GM21529 (cell line): ENCODE measurements around the gene FADD.
A peak's percentile ranks its signal among the peaks of the same experiment; 100 is the strongest.
"Not testable (repeated sequence)": the region's sequence is repeated elsewhere in the genome, so short reads cannot be mapped to it uniquely, and the experiment has no call there.

Experiments used
- ATAC-seq: cut with Tn5 transposase; IDR thresholded peaks from one replicate; pipeline ENCODE4 v1.9.1; 2021; ENCODE audit not compliant: unreplicated experiment

The FADD gene

DNA sequence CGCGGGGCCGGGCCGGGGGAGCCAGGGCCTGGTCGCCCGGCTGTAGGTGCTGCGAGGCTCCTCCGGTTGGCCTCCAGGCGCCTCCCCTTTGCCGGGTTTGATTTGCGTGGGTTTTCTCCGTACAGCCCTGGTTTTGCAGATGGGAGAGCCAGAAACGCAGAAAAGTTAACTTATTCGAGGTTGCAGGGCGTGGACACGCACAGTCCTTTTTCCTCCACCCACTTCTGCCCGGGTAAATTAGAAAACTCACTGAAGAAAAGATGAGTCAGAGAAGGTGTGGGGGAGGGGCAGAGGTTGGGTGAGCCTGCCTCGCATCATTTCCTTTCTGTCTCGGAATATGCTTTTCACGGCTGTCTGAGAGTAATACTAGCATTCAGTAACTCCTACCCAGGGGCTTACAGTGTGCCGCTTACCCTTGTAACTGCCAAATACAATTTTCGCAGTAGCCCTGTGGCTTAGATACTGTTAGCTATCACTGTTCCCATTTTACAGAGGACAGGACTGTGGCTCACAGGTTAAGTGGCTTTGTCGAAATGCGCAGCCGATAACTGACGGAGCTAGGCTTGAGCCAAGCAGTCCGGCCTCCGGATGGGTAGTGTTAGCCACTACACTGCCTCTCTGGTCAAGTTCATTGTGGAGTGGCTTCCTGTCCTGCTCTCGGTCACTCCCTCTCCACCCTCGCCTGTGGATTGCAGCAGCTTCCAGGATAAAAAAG lies 812 bp downstream of the FADD start:
- peak; percentile 37 for ATAC-seq

DNA sequence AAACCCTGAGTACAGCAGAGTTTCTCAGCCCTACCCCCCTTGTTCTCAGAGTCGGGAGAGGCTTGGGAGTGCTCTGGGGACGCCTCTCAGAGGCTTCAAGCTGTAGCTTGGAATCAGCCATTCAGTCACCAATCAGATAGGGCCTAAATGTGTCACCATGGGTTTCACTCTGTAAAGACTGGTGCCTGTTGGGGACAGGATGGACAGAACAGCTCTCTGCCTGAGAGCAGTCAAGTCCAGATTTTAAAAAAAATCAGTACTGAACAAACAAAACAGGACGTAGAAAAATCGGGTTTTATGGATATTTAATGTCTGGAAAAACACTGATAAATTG lies 1.3 kb downstream of the FADD start:
- peak; percentile 9 for ATAC-seq

DNA sequence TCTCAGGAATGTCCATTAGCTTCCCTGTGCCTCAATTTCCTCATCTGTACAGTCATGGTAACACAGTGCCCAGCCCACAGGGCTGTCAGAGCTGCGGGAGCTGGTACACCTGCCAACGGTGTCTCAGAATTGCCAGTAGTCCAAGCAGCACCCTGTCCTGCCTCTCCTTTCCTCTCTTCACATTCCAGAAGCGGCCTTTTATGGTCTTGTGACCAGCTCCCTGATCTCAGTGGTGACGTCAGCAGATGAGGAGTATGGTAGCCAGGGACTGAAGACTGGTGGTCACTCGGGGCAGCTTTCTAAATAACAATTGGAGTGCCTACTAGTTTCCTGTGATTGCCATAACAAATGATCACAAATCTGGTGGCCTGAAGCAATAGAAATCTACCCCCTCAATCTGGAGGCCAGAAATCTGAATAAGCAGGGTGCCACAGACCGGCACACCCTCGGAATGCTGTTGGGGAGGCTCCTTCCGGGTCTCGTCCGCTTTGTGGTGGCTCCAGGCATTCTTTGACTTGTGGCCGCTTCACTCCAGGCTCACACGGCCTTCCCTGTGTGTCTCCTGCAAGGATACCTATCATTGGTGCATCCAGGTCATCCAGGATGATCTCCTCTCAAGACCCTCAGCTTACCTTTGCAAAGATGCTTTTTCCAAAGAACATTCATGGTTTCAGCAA lies 2.1 kb downstream of the FADD start:
- ATAC-seq: no peak

DNA sequence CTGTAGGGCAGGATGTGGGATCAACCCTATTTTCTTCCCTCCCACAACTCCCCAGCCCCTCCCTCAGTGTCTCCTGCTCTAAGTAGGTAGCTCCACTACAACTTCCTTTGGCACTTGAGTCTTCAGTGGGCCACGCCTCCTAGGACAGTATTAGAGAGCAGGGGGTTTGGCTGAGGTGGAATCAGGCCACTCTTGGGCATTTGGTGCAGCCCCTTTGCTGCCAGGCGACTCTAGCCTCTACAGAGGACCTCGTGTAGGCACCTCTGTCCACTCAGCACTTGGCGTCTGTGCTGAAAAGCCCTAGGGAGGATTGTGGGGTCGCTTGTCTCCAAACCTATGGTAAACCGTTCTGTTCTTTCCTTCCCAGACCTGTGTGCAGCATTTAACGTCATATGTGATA lies 2.7 kb downstream of the FADD start:
- ATAC-seq: no peak

DNA sequence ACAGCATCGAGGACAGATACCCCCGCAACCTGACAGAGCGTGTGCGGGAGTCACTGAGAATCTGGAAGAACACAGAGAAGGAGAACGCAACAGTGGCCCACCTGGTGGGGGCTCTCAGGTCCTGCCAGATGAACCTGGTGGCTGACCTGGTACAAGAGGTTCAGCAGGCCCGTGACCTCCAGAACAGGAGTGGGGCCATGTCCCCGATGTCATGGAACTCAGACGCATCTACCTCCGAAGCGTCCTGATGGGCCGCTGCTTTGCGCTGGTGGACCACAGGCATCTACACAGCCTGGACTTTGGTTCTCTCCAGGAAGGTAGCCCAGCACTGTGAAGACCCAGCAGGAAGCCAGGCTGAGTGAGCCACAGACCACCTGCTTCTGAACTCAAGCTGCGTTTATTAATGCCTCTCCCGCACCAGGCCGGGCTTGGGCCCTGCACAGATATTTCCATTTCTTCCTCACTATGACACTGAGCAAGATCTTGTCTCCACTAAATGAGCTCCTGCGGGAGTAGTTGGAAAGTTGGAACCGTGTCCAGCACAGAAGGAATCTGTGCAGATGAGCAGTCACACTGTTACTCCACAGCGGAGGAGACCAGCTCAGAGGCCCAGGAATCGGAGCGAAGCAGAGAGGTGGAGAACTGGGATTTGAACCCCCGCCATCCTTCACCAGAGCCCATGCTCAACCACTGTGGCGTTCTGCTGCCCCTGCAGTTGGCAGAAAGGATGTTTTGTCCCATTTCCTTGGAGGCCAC lies 3.3 kb downstream of the FADD start:
- no peak for ATAC-seq

DNA sequence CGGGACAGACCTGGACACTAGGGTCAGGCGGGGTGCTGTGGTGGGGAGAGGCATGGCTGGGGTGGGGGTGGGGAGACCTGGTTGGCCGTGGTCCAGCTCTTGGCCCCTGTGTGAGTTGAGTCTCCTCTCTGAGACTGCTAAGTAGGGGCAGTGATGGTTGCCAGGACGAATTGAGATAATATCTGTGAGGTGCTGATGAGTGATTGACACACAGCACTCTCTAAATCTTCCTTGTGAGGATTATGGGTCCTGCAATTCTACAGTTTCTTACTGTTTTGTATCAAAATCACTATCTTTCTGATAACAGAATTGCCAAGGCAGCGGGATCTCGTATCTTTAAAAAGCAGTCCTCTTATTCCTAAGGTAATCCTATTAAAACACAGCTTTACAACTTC lies 3.9 kb downstream of the FADD start:
- no peak for ATAC-seq

DNA sequence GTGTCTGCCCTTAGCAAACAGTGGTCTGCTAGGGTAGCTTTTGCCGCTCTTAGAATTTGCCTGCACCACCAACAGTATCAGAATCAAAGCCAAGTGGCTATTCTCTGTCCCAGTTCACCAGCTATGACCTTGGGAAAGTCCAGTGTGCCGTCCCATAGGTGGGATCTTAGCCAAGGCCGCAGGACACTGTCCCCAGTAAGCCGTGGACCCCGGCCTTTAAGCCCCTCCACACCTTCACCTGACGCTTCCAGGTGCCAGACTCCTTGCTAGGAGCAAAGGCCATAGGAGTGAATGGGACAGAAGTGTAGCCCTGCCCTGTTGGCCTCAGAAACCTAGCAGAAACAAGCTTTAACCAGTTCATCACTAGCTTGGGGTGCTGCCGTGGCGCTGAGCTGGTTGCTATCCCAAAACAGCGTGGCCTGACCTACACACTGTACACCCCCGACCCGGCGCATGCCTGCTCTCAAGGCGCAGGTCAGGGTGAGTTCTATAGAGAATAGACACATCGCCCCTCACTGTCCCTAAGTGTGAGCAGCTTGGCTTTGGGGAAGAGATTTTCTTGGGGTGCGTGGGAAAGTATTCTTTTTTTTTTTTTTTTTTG lies 4.5 kb downstream of the FADD start:
- no peak for ATAC-seq

DNA sequence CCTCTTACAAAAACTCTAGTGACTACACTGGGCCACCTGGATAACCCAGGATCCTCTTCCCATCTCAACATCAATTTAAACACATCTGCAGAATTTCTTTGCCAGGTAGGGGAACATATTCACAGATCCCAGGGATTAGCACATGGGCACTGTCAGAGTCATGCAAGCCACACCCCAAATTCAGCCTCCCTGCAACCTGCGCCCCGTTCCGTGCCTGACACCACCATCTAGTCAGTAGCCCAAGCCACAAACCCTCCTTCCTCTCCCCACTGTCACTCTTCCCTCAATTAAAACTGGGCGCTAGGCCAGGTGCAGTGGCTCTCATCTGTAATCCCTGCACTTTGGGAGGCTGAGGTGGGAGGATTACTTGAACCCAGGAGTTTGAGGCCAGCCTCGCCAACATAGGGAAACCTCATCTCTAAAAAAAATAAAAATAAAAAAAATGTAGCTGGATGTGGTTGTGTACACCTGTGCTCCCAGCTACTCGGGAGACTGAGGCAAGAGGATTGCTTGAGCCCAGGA lies 6.4 kb downstream of the FADD start:
- ATAC-seq: no peak

DNA sequence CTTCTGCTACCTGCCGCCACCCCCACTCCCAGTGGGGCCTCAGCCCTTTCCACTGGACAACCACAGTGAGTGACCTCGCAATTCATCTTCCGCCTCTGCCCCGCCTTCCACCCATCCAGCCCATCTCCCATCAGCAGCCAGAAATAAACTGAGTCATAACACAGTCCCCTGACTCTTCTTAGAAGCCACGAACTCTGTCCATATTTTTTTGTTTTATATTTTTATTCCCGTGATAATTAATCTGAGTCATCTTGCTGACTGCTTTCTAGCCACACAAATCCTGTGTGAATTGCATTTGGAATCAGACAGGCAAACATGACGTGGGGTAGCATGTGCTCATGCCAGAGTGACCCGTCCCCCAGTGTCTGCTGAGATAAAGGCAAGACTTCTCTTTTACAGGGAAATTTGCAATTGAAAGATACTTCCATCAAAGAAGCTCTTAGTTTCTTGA lies 7.0 kb downstream of the FADD start:
- no peak for ATAC-seq

DNA sequence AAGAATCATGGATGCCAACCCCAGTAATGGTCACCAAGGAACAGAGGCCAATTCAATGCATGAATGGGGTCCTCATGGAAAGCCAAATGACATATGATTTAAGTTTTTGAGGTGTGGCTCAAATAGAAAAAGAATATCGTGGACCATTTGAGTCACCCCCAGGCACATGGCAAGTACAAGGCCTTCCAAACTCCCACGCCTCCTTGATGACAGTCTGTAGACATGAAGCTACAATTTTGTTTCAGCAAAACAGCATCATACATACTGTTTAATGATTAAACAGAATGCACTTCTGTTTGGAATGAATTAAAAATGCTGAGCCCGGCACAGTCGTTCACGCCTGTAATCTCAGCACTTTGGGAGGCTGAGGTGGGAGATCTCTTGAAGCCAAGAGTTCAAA lies 7.4 kb downstream of the FADD start:
- no peak for ATAC-seq

DNA sequence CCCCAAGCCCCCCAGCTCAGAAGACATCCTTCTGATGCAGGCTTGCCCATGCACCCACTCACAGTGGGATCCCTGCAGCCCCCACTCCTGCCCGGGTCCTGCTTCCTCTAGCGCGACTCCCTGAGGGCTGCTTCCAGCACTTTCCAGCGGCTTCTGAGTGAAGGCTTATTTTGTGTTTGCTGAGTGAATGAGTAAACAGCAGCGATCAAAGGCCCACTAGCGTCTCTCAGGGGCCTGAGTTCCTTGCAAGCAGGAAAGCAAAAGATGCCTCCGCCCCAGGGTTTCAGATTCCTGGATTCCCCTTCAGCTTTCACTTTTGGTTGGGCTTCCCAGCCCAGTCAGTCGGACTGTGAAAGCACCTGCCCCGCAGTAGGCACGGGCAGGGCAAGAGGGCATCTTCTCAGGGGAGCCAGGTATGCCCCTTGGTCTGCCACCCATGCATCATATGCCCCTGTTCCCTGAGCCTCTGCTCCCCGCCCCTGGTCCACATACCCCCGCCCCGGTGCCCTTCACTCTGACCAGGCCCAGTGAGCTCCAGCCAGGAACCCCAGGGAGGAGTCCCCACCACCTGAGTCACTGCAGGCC lies 9.2 kb downstream of the FADD start:
- no peak for ATAC-seq

DNA sequence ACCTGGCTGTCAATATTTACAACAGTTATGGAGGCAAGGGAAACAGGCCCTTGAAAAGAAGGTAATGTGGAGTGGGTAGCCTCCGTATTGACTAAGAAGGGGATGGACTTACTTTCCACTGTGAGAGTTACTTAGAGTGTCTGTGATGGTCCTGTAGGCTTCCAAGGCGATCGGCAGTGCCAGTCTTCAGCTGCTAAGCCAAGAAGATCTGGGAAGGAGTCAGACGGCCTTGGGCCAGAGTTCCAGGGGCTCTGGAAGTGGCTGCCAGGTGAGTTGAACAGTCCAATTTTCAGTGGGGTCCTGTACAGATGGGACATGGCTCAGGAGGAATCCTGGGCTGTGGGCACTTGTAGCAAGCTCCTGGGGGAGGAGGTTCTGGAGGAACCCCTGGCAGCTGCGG lies 14.3 kb downstream of the FADD start:
- ATAC-seq: not testable (repeated sequence)

DNA sequence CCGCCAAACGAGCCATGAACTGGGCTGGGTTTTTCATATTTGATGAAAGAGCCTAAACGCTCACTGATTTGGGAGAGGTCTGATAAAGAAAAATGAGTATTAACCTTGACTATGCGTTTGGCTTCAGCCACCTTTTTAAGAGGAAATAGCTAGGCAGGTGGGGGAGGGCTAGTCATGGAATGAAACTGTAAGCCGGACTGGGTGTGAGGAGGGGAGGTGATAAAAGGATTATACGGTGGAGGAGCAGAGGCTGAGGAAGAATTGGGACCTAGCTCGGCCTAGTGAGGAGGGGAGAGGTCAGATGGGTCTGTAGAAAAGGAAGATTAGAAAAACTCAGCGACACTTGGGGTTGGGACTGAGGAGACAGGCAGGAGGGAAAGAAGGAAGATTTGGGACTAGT lies 15.0 kb downstream of the FADD start:
- not testable (repeated sequence) for ATAC-seq

DNA sequence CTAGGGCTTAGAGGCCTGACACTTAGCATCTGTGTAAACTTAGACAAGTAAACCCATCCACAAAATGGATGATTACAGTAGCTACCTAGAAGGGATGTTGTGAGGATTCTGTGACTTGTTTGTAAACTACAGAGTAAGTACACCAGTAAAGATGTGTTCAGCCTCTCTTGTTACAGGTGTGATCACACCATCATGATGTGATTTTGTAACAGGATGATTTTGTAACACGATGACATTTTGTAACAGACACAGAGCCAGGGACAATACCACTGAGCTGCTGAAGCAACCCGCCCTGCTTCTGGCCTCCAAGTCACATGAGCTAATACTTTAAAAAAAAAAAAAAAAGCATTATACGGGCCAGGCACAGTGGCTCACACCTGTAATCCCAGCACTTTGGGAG lies 17.0 kb downstream of the FADD start:
- no peak for ATAC-seq

DNA sequence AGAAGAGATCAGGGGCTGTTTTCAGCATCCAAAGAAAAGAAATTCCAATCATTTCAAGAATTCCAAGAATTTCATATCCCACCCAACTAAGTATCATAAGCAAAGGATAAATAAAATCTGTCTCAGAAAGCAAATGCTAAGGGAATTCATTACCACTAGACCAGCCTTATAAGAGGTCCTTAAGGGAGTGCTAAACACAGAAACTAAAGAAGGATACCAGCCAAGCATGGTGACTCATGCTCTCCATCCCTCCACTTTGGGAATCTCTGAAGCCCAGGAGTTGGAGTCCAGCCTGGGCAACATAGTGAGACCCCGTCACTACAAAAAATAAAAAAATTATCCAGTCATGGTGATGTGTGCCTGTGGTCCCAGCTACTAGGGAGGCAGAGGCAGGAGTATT lies 17.8 kb downstream of the FADD start:
- no peak for ATAC-seq

DNA sequence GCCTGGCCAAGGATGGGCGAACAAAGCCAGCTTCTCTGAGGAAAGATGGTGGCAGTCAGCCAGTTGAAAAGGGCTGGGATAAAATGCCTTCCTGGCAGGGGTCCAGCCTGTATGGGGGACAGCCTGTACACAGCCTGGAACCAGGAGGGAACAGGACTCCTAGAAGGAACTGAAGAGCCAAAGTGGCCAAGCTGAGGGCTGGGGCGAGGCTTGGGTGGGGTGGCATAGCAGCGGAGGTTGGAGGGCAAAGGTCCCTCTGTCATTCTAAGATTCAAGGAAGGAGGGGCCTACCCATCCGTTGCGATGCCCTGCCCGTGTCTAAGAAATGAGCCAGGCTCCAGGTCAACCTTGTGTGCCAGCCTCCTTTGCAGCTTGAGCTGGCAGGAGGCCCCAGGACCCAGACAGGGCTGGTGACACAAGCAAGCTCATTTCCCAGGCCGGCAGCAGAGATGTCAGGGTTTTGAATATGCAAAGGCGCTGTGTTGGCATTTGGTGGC lies 22.6 kb downstream of the FADD start:
- ATAC-seq: no peak

DNA sequence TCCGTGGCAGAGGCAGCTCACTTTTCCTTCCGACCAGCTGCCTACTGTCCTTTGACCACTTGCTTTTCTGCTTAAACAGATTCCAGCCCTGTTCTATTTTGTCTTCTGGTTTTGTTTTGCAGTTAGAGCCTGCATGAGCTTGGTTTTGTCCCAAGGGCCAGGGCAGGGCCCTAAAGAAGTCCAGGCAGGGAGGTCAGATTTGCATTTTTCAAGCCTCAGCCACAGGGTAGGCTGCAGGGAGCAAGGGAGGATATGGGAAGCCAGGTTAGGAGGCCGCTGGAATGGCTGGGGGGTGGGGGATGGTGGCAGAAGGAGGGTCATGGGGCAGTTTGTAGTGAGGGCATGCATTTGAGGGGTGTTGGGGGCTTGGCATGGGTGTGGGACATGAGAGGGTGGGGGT lies 23.1 kb downstream of the FADD start:
- no peak for ATAC-seq

DNA sequence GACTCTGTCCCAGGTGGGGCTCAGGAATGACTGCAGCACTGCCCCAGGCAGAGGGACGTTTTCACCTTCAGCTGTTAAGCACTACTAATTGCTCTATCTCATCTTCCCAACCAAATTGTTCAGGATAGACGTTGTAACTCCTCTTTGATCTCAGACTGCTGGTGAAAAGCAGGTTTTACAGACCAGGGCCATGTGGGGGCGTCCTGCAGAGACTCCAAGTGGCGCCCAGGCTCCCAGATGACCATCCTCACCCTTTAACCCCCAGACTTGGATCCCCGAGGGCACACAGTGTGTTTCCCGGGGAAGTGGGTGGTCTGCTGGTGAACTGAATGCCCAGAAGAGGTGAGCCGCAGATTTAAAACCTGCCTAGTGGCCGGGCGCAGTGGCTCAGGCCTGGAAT lies 23.9 kb downstream of the FADD start:
- no peak for ATAC-seq

DNA sequence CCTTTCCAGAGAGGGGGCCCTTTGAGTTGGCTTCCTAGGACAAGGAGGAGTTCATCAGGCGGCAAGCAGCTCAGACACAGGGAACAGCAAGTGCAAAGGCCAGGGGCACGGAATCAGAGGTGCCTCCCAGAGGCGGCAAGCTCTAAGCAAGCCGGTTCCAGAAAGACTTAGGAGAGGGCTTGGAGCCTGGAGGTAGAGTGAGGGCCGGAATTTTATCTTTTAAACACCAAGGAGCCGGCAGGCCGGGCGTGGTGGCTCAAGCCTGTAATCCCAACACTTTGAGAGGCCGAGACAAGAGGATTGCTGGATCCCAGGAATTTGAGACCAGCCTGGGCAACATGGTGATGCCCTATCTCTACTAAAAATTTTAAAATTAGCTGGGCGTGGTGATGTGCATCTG lies 26.6 kb downstream of the FADD start:
- ATAC-seq: no peak

DNA sequence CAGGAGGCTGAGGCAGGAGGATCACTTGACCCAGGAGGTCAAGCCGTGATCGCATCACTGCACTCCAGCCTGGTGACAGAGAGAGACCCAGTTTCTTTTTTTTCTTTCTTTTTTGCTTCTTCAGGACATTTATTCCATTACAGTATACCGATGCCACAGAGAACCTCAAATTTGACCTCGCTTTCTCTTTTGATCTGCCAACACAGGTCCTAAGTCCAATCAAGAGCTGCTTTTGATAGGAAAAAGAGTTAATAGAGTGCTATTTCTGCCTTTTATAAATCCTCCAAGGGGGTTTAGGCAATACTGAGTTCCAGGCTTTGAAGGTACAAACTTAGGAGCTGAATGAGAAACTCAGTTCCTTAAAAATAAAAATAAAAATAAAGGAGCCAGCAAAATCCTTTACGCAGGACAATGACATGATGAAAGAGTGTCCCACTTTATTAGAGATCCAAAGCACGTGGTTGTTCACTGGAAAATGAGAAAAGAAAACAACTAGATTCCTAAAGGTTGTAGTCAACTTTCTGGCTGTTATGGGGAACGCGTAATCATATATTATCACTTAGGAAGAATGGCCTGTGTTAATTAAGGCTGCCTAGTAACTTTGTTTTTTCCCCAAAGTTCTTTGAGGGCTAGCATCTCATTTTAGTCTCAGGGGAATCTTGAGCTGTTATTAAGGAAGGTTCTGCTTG lies 27.2 kb downstream of the FADD start:
- ATAC-seq: no peak
